Measurements from ENCODE around the gene TSPAN18.

Gene TSPAN18

DNA sequence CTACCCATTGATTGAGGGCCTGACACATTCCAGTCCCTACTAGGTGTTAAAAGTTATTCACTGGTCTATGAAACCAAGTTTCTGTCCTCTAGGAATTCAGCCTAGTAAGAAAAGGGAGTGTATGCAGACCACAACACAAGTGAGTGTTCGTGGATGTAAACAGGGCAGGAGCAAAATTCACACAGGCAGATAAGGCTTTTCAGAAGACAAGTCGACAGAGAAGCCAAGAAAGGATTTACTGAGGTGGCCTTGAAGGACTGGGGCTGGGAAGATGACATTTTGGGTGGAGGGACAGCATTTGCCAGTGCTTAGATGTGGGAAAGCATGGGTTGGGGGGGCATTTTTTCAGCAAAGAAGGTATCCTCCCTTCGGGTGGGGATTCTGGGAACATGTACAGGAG is 76.2 kb downstream of the TSPAN18 start:
- no peak for DNase-seq

DNA sequence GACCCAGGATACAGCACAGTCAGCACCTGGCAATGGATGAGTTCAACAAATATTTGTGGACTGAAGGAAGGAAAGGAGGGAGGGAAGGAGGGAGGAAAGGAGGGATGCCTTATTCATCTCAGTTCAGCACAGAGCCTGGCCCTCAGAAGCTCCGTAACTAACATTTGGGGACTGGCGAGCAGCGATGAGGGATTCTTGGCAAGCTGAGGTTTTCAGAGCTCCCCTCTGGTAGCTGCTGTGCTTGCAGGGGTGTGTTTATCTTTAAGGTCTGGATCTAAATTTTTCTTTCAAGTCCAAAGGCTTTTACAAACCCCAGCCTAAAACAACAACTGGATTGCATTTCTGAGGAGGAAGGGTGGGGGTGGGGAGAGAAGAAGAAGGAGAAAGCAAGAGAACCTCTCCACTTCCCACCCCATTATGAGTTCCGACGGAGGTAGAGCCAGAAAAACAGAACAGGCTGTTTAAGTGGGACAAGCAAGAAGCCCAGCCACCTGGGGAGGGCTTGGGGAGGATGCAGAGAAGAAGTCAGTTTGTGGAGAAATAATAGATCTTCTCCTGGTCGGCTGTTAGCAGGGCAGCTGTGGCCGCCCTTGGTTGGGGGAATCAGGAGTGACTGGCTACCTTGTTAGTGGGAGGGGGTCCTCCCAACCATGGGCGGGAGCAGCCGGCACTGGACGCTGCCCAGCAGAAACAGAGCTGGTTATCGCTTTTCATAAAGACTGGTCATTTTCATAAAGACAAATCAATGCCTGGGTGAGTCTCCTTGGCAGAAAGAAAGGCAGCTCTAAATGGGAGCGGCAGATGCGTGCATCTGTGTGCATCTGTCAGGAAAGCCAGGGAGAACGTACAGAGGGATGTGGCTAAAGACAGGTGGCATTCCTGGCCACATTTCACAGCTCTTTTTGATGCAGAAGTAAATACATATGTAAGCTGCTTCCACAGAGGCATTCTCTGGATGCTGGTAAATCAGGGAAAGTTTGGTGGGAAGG is 78.0 kb downstream of the TSPAN18 start:
- no peak for DNase-seq

DNA sequence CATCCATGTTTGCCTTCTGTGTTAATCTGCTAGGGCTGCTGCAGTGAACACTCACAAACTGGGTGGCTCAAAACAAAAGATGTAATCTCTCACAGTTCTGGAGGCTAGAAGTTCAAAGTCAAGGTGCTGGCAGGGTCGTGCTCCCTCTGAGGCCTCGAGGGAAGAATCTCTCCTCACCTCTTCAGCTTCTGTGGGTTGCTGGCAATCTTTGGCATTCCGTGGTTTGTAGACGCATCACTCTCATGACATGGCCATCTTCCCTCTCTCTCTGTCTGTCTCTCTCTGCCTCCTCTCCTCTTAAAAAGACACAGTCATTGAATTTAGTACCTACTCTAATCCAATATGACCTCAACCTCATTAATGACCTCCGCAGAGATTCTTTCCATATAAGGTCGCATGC is 78.8 kb downstream of the TSPAN18 start:
- DNase-seq = no peak

DNA sequence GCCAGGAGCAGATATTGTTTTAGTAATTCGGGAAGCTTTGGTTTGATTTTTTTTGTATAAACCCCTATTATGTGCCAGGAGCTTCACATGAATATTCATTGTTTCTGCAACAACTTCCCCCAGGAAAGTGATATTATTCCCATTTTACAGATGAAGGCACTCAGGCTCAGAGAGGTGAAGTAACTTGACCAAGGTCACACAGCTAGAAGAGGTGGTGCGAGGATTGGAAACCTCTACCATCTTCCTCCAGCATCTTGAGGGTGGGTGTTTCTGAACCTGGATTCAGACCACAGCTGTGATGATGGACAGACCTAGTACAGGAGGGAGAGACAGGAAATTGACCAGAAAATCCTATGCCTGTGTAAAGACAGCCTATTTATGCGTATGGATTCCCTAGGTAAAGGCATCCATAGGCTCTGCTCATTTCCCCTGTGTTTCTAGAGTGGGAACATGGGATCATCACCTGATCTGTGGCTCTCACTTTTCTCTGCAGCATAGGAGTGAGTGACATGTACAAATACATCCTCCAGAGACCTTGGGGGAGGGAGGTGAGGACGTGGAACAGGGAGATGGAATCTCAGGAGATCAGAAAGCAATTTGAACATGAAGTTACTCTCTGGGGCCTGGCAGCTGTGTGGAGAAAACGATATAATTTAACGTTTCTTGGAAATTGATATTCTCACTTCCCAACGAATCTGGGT is 81.4 kb downstream of the TSPAN18 start:
- no peak for DNase-seq

DNA sequence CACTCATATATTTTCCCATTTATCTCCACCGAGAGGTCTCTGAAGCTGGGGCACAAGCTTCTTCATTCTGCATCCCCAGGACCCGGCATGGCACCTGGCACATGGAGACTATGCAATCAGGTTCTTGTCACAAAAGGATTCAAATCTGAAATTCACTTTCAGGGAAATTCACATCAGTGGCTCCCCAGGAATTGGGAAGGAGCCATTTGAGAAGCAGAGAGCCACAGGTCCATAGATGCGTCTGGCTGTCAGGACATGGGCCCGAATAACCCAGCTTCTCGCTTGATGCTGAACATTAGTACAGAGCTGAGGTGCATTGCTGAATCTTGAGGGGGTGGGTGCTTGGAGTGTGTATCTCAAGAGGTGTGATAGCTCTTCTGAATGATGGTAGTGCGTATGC is 82.5 kb downstream of the TSPAN18 start:
- DNase-seq = no peak

DNA sequence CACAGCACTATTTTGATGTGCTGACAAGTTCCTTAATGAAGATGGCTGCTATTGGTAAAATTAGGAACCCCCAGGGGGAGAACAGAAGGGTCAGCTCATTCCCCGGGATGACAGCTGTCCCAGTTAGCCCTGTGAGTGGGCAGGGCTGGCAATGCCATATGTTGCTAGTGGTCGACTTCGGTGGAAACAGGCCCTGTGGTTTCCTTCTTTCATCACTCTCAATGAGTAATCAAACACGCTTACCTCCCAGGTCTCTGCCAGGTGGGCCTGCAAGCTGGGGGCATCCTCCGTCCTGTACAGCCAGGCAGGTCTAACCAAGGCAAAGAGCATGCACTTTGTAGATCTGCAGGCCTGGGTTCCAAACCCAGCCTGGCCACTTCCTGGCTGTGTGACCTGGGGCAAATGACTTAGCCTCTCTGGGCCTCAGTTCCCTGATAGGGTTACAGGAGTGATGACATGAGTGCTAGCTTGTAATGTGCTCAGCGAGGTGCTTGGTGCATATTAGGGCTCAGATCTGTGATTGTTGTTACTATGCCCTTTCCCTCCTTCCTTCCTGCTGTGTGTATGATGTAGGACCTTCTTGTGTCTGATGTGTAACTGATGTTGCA is 85.2 kb downstream of the TSPAN18 start:
- no peak for DNase-seq

DNA sequence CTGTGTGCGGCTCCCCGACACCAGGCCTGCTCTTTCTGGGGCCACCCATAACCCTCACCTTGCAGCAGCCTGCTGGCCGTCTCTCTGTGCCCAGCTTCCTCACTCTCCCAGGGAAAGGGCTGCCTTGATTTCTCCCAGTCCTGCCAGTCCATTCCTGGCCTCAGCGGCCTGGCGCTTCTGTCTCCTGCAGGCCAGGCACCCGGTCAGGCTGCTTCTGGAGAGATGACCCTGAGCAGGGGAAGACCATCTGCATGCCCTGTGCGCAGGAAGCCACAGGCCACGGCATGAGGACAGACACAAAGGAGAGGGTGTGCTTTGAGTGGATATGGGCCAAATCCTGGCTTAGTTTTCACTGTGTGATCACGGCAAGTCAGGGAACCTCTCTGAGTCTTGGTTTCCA is 86.2 kb downstream of the TSPAN18 start:
- no peak for DNase-seq

DNA sequence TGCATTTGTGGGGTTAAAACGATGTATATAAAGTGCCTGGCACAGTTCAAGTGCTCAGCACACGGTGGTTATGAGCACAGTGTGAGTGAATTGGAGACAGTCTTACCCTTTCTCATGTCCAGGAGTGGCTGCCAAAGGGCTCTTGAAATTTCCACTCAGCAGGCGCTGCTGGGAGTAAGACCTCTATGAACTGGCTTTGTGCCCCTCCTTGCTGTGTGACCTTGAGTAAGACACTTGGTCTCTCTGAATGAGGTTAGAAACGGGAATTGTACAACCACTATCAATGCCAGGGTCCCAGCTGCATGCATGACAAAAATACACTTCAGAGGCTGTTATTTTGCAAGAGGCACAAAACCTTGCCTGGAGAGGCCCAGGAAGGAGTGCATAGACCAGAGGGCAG is 86.6 kb downstream of the TSPAN18 start:
- no peak for DNase-seq

DNA sequence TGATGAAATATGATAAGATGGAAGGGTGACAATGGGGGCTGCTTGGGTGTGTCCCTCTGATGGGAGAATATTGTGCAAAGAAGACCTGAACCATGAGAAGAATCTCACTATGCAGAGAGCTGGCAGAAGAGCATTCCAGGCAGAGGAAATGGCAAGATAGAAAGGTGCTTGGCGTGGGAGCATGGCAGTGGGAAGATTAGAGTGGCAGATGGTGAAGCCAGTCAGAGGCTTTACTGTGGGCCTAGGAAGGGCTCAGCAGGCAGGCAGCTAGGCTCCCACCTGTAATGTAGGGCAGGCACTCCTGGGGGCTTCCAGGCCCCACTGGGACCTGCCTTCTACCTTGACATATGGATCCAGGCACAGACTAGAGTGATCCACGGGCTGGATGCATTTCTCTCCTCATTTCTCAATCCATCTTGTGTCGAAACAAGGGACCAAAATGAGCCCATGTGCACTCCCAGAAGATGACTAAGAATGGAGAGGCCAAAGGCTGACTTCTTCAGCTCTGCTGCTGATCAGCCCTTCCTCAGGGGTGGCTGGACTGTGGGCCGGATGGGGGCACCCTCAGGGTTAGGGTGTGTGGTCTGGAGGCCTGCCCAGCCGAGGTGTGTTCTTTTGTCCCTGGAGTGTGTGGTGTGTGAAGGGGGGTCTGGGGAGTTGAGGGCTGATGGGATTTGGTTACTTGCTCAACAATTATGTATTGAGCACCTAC is 88.3 kb downstream of the TSPAN18 start:
- DNase-seq = no peak

DNA sequence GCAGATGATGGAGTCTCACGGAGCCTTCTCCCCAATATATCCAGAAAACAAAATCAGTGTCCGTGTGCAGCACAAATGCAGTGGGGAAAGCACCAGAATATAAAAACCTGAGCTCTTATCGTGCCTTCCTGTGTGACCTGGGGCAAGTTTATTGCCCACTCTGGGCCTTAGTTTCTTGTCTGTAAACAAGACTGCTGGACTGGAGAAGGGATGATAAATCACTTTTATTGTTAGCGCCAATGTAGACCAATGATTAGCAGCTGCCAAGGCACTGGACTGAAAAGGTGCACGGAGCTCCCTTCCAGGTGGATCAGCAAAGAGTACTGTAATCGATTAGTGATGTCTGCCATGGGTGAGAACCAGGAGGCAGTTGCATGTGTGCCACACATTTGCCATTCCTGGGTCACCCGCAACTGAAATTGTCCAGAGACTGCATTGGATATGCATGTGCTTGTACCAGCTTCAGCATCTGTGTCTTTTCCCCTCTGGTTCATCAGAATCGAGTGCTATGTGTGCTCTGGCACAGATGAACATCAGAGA is 89.2 kb downstream of the TSPAN18 start:
- no peak for DNase-seq

DNA sequence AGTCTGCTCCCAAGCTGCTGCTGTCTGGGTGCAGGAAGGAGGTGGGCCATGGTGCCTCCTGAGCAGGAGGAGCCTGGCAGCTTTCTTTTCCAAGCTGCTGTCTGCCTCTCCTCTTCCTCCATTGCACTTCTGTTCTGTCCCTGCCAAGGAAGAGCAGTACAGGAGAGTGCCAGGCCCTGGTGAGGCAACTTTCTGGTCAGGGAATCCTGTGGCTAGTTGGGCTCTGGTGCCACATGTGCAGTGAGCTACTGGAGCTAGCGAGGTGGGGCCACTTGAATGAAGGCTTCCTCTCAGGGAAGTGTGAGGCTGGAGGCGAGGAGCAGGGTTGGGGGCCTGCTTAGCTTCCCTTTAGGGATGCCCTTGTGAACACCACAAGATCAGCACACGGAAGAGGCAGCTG is 90.0 kb downstream of the TSPAN18 start:
- DNase-seq = no peak

DNA sequence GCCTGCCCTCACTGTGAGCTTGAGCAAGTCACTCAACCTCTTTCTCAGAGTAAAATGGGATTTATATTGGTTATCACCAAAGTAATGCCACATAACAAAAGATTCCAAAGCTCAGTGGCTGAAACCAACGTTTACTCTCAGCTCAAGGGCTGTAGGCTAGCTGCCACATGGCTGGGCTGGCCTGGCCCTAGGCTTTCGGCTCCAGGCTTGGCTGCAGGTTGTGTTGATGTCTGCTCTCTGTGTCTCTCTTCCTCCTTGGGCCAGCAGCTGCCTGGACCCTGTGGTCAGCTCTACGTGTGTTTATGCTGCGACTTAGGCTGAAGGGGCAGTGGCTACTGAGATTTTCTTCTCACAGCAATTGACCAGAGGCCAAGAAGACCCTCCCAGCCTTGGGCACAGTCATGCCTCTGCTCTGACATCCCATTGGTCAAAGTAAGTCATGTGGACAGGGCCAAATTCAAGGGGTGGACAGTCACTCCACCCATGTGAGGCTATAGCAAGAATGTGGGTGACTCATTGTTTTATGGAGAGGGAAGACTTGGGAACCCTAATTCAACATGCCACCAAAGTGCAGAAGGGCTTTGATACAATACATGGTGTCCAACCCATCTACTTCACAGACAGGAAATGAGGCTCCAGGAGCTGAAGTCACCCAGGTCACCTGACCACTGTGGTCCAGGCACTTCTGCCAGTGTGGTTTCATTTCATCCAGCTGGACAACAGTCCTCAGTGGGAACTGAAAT is 90.6 kb downstream of the TSPAN18 start:
- DNase-seq = no peak

DNA sequence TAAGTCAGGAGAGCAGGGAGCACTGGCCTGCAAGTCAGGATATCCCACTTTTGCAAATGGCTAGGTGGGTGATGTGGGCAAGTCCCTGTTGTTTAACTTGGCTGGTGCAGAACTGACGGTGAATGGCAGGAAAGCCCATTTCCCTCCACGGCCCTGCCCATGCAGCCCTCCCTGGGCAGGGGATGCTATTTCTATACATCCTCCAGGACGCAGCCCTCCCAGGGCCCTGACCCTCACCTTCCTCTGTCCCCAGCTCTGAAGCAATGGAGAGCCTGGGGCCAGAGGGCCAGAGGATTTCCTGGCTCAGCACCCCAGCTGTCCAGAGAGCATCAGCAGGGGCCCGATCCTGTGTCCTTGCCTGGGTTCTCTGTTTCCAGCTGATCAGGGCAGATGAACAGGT is 91.3 kb downstream of the TSPAN18 start:
- no peak for DNase-seq

DNA sequence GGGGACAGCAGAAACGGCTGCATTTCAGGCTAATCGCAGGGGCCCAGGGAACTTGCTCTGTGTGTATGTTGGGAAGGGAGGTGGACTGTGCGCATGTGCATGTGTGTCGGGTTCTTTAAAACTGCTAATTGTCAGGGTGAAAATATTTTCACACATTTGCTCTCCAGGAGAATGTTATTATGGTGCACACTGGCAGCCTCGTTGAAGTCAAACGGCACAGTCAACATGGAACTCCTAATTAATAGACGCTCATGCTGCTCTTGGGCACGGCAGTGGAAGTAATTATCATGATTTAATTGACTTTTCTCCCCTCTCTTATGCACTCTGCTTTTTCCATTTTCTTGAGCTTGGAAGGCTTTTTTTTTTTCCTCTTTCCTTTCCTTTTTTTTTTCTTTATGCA is 92.6 kb downstream of the TSPAN18 start:
- no peak for DNase-seq

DNA sequence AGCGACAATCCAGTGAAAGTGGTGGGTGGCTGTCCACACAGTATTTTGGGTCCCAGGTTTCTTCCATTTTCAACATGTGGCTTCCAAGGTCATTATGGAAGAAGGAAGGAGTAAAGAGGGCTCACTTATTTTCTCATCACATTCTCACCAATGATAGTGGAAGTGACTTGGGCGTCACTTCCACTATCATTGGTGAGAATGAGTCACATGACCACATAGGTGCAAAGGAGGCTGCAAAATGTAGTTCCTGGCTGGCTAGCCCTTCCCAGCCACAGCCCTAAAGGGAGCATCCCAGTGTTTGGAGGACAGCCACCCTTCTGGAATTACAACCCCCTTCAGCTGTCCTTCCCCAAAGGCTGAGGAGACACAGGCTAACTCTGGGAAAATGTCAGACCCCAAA is 95.6 kb downstream of the TSPAN18 start:
- no peak for DNase-seq

DNA sequence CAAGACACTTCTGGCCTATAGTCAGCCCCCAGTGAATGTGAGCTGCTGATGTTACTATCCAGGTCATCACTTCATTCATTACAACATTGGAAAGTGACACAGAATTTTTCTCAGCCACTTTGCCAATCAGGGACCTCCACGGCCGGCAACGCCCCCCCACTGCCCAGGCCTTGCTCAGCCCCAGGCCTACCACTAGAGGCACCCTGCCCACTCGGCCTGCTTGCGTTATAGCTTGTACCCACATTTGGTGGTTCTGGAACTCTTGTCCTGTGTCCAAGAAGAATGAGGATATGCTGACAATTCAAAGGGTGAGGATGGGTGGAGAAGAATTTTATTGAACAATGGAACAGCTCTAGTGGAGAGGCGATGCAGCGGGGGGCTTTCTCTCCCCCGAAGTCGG is 96.2 kb downstream of the TSPAN18 start:
- DNase-seq = peak; percentile 5

DNA sequence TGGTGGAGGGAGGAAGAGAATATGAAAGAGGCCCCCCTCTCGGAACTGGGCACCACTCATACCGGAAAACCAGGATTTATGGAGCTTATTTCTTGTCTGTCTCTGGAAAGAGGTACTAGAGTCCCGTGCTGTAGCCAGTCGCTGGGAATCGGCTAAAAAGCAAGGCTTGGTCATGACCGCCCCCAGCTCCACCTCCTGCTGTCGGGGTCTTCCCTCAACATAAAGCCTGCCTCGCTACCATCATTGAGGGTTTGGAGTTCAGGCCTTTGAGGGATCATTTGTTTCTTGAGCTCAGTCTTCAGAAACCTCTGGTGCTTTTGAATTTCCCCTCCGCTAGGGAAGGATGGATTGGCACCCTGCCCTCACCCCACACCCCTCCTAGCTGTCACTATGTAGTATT is 97.1 kb downstream of the TSPAN18 start:
- no peak for DNase-seq

DNA sequence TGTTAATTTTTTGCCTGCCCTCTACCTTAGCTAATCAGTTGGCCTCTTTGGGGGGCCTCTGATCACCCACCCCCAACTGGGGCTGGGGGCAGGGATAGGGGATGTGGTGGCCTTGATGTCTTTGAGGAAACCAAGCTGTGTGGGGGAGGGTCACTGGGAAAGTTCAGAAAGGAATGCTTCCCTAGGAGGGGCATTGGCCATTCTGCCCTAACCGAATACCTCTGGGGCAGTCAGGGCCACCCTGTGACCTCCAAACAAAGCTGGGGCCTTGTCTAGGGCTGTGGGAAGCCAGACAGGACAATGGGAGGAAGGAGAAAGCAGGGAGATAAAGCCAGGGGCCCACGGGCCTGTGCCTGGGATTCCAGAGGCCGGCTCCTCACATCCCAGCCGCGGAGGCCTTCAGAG is 97.5 kb downstream of the TSPAN18 start:
- DNase-seq = no peak

DNA sequence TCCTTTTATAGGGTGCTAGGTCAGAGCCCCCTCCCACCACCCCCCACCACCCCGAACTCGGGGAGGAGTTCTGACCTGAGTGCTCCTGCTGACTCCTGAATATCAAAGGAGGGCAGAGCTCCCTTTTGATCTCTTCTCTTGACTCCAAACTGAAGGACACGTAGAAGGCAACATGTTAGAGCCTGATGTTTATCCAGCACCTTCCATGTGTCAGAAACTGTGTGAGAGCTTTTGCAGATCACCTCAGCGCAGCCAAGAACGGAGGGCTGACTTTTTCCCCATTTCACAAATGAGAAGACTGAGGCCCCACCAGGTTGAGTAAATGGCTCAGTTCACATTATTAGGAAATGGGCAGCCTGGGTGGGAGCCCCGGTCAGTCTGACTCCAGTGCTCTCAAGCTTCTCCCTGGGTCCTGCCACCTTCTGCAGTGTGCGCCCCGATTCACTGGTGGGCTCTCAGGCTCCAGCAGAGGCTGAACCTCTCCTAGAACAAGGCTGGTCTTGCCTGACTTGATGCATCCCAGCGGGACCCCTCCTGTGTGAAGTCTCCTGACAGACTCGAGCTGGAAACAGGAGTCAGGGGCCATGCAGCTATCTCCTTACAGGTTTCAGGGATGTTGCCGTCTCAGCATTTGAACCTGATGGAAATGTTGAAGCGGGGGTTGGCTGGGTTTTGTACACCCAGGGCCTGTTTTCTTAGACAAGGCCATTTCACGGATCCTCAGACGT is 98.5 kb downstream of the TSPAN18 start:
- no peak for DNase-seq

DNA sequence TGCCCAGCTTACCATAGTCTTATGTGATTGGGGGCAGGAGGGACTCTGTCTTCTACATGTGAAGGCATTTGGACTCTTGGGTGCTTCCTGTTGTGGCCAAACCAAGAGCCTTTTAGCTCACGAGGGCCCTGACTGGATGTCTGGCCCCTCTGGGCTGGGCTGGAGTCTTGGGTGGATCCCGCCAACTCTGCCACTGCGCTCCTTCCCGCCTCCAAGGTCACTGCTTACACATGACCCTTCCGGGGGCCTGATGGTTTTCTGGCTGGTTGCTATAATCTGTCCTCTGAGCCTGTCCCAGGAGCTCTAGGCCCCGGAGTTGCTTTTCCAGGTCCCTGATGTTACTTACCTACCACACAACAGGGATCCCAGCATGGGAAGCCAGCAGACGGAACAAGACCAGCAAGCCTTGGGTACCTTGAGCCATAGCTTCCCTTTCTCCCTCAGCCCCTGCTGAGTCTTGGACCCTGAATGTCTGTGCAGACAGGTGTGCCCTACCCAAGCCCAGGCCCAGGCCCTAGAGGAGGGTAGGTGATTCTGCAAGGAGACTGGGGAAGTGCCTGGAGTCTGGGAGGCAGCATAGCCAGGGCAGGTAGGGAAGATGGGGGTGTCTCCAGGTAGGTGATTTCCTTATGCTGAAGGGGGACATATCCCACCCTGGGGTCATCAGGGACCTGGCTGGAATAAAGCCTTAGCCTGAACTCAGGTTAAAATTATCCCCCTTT is 100.3 kb downstream of the TSPAN18 start:
- DNase-seq = no peak

DNA sequence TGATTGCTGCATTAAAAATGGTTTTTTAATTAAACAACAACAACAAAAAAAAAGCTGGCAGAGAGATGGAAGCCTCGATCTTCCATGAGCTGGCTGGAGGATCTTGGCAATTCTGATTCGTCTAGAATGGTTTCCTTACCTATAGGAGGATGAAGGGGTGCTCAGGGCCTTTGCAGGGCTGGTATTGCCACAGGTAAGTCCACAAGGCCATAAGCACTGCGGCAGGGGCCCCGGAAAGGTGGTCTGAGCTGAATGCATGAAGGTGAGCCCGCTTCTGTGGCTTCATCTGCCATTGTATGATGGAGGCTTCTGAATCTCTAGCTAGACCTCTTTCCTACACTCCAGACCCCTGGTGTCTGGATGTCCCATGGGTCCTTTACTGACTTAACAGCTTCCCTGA is 101.5 kb downstream of the TSPAN18 start:
- DNase-seq = no peak
